Measurements from ENCODE around the gene MT1HL1.

Gene MT1HL1

GRCh38 chr1:237033061-237033460, 28.8 kb upstream of the MT1HL1 start:
- Histone ChIP-seq H3K79me2 (ENCODE audit: control insufficient read depth, low read length) (no peaks in the 10 kb centered on the region), H3K9me3 (ENCODE audit: control insufficient read depth, insufficient read depth, low read length) (no peaks in the 10 kb centered on the region), H3K27ac (ENCODE audit: low read depth, low read length) (no peak overlapping the region)

GRCh38 chr1:237032029-237032428, 27.8 kb upstream of the MT1HL1 start:
- no peaks in the 10 kb centered on the region for H3K79me2 ChIP-seq (ENCODE audit: control insufficient read depth, low read length)
- no peak overlapping the region for H3K4me3 ChIP-seq (ENCODE audit: low read length)
- no peak overlapping the region for H3K27ac ChIP-seq (ENCODE audit: low read depth, low read length)
- no peaks in the 10 kb centered on the region for H3K9me3 ChIP-seq (ENCODE audit: control insufficient read depth, insufficient read depth, low read length)
- H3F3A ChIP-seq (ENCODE audit: control insufficient read depth, insufficient read depth), result no peaks in the 10 kb centered on the region
- no peaks in the 10 kb centered on the region for H3K4me1 ChIP-seq (ENCODE audit: control insufficient read depth, low read length)
- H3K4me2 ChIP-seq (ENCODE audit: low read length), result no peak overlapping the region
- H3K36me3 ChIP-seq (ENCODE audit: control insufficient read depth, low read length), result no peaks in the 10 kb centered on the region
- no peaks in the 10 kb centered on the region for H4K20me1 ChIP-seq (ENCODE audit: control insufficient read depth, insufficient read depth, low read depth, low read length)
- no peak for TF ChIP-seq CTCF (IDR thresholded peaks at IDR 0.05; ENCODE audit: low read depth, low read length, poor library complexity, severe bottlenecking)
- no peaks in the 10 kb centered on the region for H3K9me2 ChIP-seq (replicated peaks; ENCODE audit: control insufficient read depth, low read length)
- H3K27me3 ChIP-seq (ENCODE audit: control insufficient read depth, low read length), result no peaks in the 10 kb centered on the region

More at GRCh38 chr1:237033061-237033460, 28.8 kb upstream of the MT1HL1 start:
- no peak for TF ChIP-seq CTCF (IDR thresholded peaks at IDR 0.05; ENCODE audit: low read depth, low read length, poor library complexity, severe bottlenecking)
- no peak for TF ChIP-seq EZH2phosphoT487 (IDR thresholded peaks at IDR 0.05; ENCODE audit: borderline replicate concordance, low read length)
- Histone ChIP-seq H3K9me2 (replicated peaks; ENCODE audit: control insufficient read depth, low read length) (no peaks in the 10 kb centered on the region), H3K36me3 (ENCODE audit: control insufficient read depth, low read length) (no peaks in the 10 kb centered on the region), H3K4me3 (ENCODE audit: low read length) (no peak overlapping the region), H3K4me2 (ENCODE audit: low read length) (no peak overlapping the region), H3F3A (ENCODE audit: control insufficient read depth, insufficient read depth) (no peaks in the 10 kb centered on the region), H3K4me1 (ENCODE audit: control insufficient read depth, low read length) (no peaks in the 10 kb centered on the region), H3K27me3 (ENCODE audit: control insufficient read depth, low read length) (no peaks in the 10 kb centered on the region), H4K20me1 (ENCODE audit: control insufficient read depth, insufficient read depth, low read depth, low read length) (no peaks in the 10 kb centered on the region)

- Histone ChIP-seq H3K9me3 (ENCODE audit: control insufficient read depth, insufficient read depth, low read length) (no peaks in the 10 kb centered on the region), H3K36me3 (ENCODE audit: control insufficient read depth, low read length) (no peaks in the 10 kb centered on the region), H3K4me2 (ENCODE audit: low read length) (no peak overlapping the region), H3K27me3 (ENCODE audit: control insufficient read depth, low read length) (no peaks in the 10 kb centered on the region), H3K27ac (ENCODE audit: low read depth, low read length) (no peak overlapping the region), H3K4me1 (ENCODE audit: control insufficient read depth, low read length) (no peaks in the 10 kb centered on the region), H3K79me2 (ENCODE audit: control insufficient read depth, low read length) (no peaks in the 10 kb centered on the region), H3K9me2 (replicated peaks; ENCODE audit: control insufficient read depth, low read length) (no peaks in the 10 kb centered on the region), H3K4me3 (ENCODE audit: low read length) (no peak overlapping the region), H4K20me1 (ENCODE audit: control insufficient read depth, insufficient read depth, low read depth, low read length) (no peaks in the 10 kb centered on the region), H3F3A (ENCODE audit: control insufficient read depth, insufficient read depth) (no peaks in the 10 kb centered on the region)
- TF ChIP-seq EZH2phosphoT487 (IDR thresholded peaks at IDR 0.05; ENCODE audit: borderline replicate concordance, low read length) (no peak), CTCF (IDR thresholded peaks at IDR 0.05; ENCODE audit: low read depth, low read length, poor library complexity, severe bottlenecking) (no peak)
Observed at GRCh38 chr1:237031480-237031879, 27.2 kb upstream of the MT1HL1 start.
